H1 (cell line): ENCODE results near the gene FAM53B. TPM values are rescaled to one million over a fixed set of nuclear protein-coding genes. Genes with fewer than 3 reads are reported as not detected.

ENCODE experiments used
- CTCF ChIP-seq, 3 experiments: IDR thresholded peaks; 1 replicate in 2 of 3; 2 replicates in 1 of 3; pipeline versions ENCODE4 v1.5.1 to v1.6.1; 2011; ENCODE audit warnings: low read length in 3 of 3, mild to moderate bottlenecking in 3 of 3, inconsistent platforms in 2 of 3, low read depth in 1 of 3, moderate library complexity in 1 of 3; ENCODE audit not compliant: insufficient read depth in 1 of 3; ENCODE audit errors: control extremely low read depth in 1 of 3
- polyA plus RNA-seq, 7 experiments: library from polyadenylated mRNA; depleted of rRNA in 3 of 7; stranded (reverse) in 5 of 7; unstranded in 2 of 7; fragments of >200 nt in 5 of 7; fragments of 200-250 nt in 2 of 7; gene quantifications; 1 replicate in 5 of 7; 2 replicates in 1 of 7; 4 replicates in 1 of 7; pipeline versions ENCODE4 v1.2.1 to v1.2.3, GENCODE V29; 2011 to 2013; ENCODE audit warnings: missing spikeins in 2 of 7, mixed read lengths in 2 of 7
- total RNA-seq: library from RNA; stranded (reverse); fragmentation: NEBNext Ultra II Directional; extraction: Animal tissue kit (Norgen Biotek cat#: 25700); gene quantifications from 2 replicates; pipeline ENCODE4 v1.2.1, GENCODE V29; 2021

FAM53B gene
- total and polyA plus RNA-seq, 2 of the 8 experiments (the other 6 are each of a cell fraction or from before 2014, with no cell fraction given): 5.3 to 14.4 TPM

GRCh38 chr10:124689911-124690498 is 54.2 kb downstream of the FAM53B start (continued):
- no peak for TF ChIP-seq CTCF (IDR thresholded peaks at IDR 0.05; ENCODE audit: control extremely low read depth in 1 of 3, insufficient read depth in 1 of 3, low read depth in 1 of 3, low read length in 3 of 3)
